ENCODE data around the gene CUL9.

Gene CUL9

DNA sequence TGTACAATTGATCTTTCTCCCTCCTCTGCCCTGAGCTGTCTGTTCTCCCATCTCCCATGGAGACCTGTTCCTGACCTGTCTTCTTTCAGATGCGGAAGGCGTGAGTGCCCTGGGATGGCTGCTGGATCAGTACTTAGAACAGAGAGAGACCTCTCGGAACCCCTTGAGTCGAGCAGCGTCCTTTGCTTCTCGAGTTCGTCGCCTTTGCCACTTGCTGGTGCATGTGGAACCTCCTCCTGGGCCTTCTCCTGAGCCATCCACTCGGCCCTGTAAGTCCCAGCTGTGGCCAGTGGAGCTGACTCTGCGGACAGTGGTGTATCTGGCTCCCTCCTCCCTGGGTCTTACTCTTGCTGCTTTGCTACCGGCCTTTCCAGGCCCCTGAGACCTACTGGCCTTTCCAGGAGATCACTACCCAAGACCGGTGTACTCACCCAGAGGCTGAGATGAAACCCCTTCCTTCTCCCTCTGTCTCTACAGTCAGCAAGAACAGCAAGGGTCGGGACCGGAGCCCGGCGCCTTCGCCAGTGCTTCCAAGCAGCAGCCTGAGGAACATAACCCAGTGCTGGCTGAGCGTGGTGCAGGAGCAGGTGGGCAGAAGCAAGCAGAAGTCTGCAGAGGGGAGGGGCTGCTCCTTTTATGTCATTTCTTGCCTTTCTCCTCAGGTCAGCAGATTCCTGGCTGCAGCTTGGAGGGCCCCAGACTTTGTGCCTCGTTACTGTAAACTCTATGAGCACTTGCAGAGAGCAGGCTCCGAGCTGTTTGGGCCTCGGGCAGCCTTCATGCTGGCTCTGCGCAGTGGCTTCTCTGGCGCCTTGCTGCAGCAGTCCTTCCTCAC, 22.5 kb downstream of the CUL9 start:
- no peak overlapping the region for H3K4me2 ChIP-seq (ENCODE audit: low read depth, low read length)
- H3K9me2 ChIP-seq (replicated peaks; ENCODE audit: insufficient read depth, low read length): no peaks in the 10 kb centered on the region
- H3K79me2 ChIP-seq (ENCODE audit: low read length): no peaks in the 10 kb centered on the region
- no peak for DNase-seq
- TF ChIP-seq, protein P1, sequence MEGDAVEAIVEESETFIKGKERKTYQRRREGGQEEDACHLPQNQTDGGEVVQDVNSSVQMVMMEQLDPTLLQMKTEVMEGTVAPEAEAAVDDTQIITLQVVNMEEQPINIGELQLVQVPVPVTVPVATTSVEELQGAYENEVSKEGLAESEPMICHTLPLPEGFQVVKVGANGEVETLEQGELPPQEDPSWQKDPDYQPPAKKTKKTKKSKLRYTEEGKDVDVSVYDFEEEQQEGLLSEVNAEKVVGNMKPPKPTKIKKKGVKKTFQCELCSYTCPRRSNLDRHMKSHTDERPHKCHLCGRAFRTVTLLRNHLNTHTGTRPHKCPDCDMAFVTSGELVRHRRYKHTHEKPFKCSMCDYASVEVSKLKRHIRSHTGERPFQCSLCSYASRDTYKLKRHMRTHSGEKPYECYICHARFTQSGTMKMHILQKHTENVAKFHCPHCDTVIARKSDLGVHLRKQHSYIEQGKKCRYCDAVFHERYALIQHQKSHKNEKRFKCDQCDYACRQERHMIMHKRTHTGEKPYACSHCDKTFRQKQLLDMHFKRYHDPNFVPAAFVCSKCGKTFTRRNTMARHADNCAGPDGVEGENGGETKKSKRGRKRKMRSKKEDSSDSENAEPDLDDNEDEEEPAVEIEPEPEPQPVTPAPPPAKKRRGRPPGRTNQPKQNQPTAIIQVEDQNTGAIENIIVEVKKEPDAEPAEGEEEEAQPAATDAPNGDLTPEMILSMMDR (IDR thresholded peaks at IDR 0.05; ENCODE audit: low read length): no peak
- TF ChIP-seq EZH2 (optimal IDR thresholded peaks at IDR 0.05; ENCODE audit: low read depth, low read length): no peak
- H4K20me1 ChIP-seq (ENCODE audit: insufficient read depth, low read length): no peaks in the 10 kb centered on the region
- no peaks in the 10 kb centered on the region for H3K27me3 ChIP-seq (replicated peaks; ENCODE audit: insufficient read depth, low read length)
- H3K36me3 ChIP-seq (replicated peaks; ENCODE audit: insufficient read depth, low read length): no peaks in the 10 kb centered on the region
- H3F3A ChIP-seq (ENCODE audit: insufficient read depth, low read length): no peaks in the 10 kb centered on the region
- no peaks in the 10 kb centered on the region for H3K4me1 ChIP-seq (ENCODE audit: low read length)
- H3K9me3 ChIP-seq (replicated peaks; ENCODE audit: insufficient read depth, low read length): no peaks in the 10 kb centered on the region
- H3K27ac ChIP-seq (ENCODE audit: low read length): no peak overlapping the region
- H3K9ac ChIP-seq (ENCODE audit: low read length): no peak overlapping the region
- H3K4me3 ChIP-seq (ENCODE audit: low read length): no peak overlapping the region
- H2AFZ ChIP-seq (ENCODE audit: low read length): no peak overlapping the region

DNA sequence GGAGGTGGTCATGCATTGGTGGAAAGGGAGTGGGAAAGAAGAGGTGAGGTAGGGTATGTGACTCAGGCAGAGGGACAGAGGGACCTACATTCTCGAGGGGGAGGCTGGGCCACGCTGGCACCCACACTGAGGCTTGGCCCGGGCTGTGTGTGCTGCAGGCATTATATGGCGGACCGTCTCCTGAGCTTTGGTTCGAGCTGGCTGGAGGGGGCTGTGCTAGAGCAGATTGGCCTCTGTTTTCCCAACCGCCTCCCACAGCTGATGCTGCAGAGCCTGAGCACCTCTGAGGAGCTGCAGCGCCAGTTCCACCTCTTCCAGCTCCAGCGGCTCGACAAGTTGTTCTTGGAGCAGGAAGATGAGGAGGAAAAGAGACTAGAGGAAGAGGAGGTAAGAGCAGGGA, 23.9 kb downstream of the CUL9 start:
- H3K9ac ChIP-seq (ENCODE audit: low read length): no peak overlapping the region
- H3K36me3 ChIP-seq (replicated peaks; ENCODE audit: insufficient read depth, low read length): no peaks in the 10 kb centered on the region
- H3K79me2 ChIP-seq (ENCODE audit: low read length): no peaks in the 10 kb centered on the region
- no peaks in the 10 kb centered on the region for H3K9me2 ChIP-seq (replicated peaks; ENCODE audit: insufficient read depth, low read length)
- no peak overlapping the region for H3K4me2 ChIP-seq (ENCODE audit: low read depth, low read length)
- no peaks in the 10 kb centered on the region for H3F3A ChIP-seq (ENCODE audit: insufficient read depth, low read length)
- H3K4me3 ChIP-seq (ENCODE audit: low read length): no peak overlapping the region
- H3K9me3 ChIP-seq (replicated peaks; ENCODE audit: insufficient read depth, low read length): no peaks in the 10 kb centered on the region
- no peak overlapping the region for H3K27ac ChIP-seq (ENCODE audit: low read length)
- H3K4me1 ChIP-seq (ENCODE audit: low read length): no peaks in the 10 kb centered on the region
- TF ChIP-seq EZH2 (optimal IDR thresholded peaks at IDR 0.05; ENCODE audit: low read depth, low read length): no peak
- TF ChIP-seq, protein P1 (IDR thresholded peaks at IDR 0.05; ENCODE audit: low read length): no peak
- TF ChIP-seq EZH2phosphoT487 (IDR thresholded peaks at IDR 0.05; ENCODE audit: low read length): no peak
- DNase-seq: no peak
- no peak overlapping the region for H2AFZ ChIP-seq (ENCODE audit: low read length)
- no peaks in the 10 kb centered on the region for H4K20me1 ChIP-seq (ENCODE audit: insufficient read depth, low read length)
- no peaks in the 10 kb centered on the region for H3K27me3 ChIP-seq (replicated peaks; ENCODE audit: insufficient read depth, low read length)

DNA sequence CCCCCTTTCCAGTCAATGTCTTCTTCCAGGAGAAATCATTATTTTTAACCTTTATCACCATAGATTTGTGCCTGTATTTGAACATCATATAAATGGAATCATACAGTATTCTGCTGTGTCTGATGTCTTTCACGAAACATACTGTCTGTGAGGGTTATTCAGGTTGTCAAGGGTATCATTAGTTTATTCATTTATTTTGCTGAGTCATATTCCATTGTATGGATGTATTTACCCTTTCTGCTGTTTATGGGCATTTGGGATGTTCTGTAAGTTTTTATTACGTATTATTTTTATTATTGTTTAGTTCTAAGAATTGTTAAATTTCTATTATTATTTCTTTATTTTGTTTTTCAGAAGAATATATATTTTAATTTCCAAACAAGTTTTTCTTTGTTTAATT, 25.3 kb downstream of the CUL9 start:
- no peak overlapping the region for H3K27ac ChIP-seq (ENCODE audit: low read length)
- no peaks in the 10 kb centered on the region for H3K36me3 ChIP-seq (replicated peaks; ENCODE audit: insufficient read depth, low read length)
- H4K20me1 ChIP-seq (ENCODE audit: insufficient read depth, low read length): no peaks in the 10 kb centered on the region
- no peaks in the 10 kb centered on the region for H3K4me1 ChIP-seq (ENCODE audit: low read length)
- no peak for TF ChIP-seq EZH2phosphoT487 (IDR thresholded peaks at IDR 0.05; ENCODE audit: low read length)
- no peak for TF ChIP-seq EZH2 (optimal IDR thresholded peaks at IDR 0.05; ENCODE audit: low read depth, low read length)
- TF ChIP-seq, protein P1 (IDR thresholded peaks at IDR 0.05; ENCODE audit: low read length): no peak
- no peak overlapping the region for H3K9ac ChIP-seq (ENCODE audit: low read length)
- H3K9me3 ChIP-seq (replicated peaks; ENCODE audit: insufficient read depth, low read length): no peaks in the 10 kb centered on the region
- H3K4me2 ChIP-seq (ENCODE audit: low read depth, low read length): no peak overlapping the region
- H3F3A ChIP-seq (ENCODE audit: insufficient read depth, low read length): no peaks in the 10 kb centered on the region
- H2AFZ ChIP-seq (ENCODE audit: low read length): no peak overlapping the region
- no peaks in the 10 kb centered on the region for H3K9me2 ChIP-seq (replicated peaks; ENCODE audit: insufficient read depth, low read length)
- H3K79me2 ChIP-seq (ENCODE audit: low read length): no peaks in the 10 kb centered on the region
- no peaks in the 10 kb centered on the region for H3K27me3 ChIP-seq (replicated peaks; ENCODE audit: insufficient read depth, low read length)
- DNase-seq: no peak
- H3K4me3 ChIP-seq (ENCODE audit: low read length): no peak overlapping the region
